ENCODE data around the gene HAAO. TPM values are rescaled to one million over a fixed set of nuclear protein-coding genes. Genes with fewer than 3 reads are reported as not detected.

The HAAO gene
- total and polyA plus RNA-seq, 2 donors (not counting 3 experiments of a cell fraction or from before 2014, with no cell fraction given), result 0.82 to 1.1 TPM

GRCh38 chr2:42748840-42749239, 43.5 kb downstream of the HAAO start:
- Histone ChIP-seq H3K27me3 (ENCODE audit: control insufficient read depth in 2 of 2, insufficient read depth in 2 of 2, low read length in 2 of 2) (no peaks in the 10 kb centered on the region), H3K27ac (ENCODE audit: insufficient read depth, low read depth, low read length) (no peak overlapping the region), H3K4me3 (replicated peaks in 1 of 3; ENCODE audit: insufficient read depth in 1 of 3, low read depth in 1 of 3, low read length in 3 of 3) (no peak overlapping the region), H3K4me1 (ENCODE audit: control insufficient read depth, extremely low read depth, insufficient read depth, low read length) (no peaks in the 10 kb centered on the region), H4K20me1 (replicated peaks; ENCODE audit: control insufficient read depth, extremely low read depth, insufficient read depth, low read length) (no peaks in the 10 kb centered on the region), H3K9me3 (replicated peaks; ENCODE audit: control insufficient read depth, insufficient read depth, low read length) (no peaks in the 10 kb centered on the region), H3K4me2 (ENCODE audit: insufficient read depth, low read length) (no peak overlapping the region), H3K9me1 (replicated peaks; ENCODE audit: control insufficient read depth, extremely low read depth, insufficient read depth, low read length) (no peaks in the 10 kb centered on the region), H3K79me2 (ENCODE audit: control insufficient read depth, insufficient read depth, low read length) (no peaks in the 10 kb centered on the region), H2AFZ (ENCODE audit: low read depth, low read length) (no peak overlapping the region), H3K9ac (replicated peaks; ENCODE audit: extremely low read depth, insufficient read depth, low read length) (no peak overlapping the region), H3K36me3 (ENCODE audit: control insufficient read depth in 2 of 2, extremely low read depth in 1 of 2, insufficient read depth in 2 of 2, low read length in 2 of 2) (peaks cover 0 to 2% of the 10 kb centered on the region in 2 experiments)
- BruUV-seq (replicated peaks), result no TSS peak
- ChIA-PET POLR2A (no interaction called here), CTCF (no interaction called here)
- DNase-seq (ENCODE audit: low read depth, low spot score), result no peak
- intact Hi-C loops (cut with micrococcal nuclease), result no loop called here
- FAIRE-seq, result peak; percentile 33
- dilution Hi-C loops (cut with MboI; ENCODE audit: extremely low pct_ligation_motif_present, low sequenced_read_pairs), result no loop called here
- TF ChIP-seq MAX (IDR thresholded peaks at IDR 0.05; ENCODE audit: insufficient read depth, insufficient read length) (no peak), CTCF (IDR thresholded peaks at IDR 0.05; ENCODE audit: extremely low read depth in 1 of 2, insufficient read depth in 1 of 2, low read depth in 1 of 2, low read length in 2 of 2) (no peak), JUN (IDR thresholded peaks at IDR 0.05; ENCODE audit: borderline replicate concordance, insufficient read depth, insufficient read length, low read depth) (no peak), POLR2AphosphoS5 (IDR thresholded peaks at IDR 0.05; ENCODE audit: insufficient read depth, low read depth, low read length) (no peak)

GRCh38 chr2:42747422-42747821, 45.0 kb downstream of the HAAO start:
- no peak for FAIRE-seq
- POLR2A ChIA-PET, result no interaction called here
- dilution Hi-C loops (cut with MboI; ENCODE audit: extremely low pct_ligation_motif_present, low sequenced_read_pairs), result no loop called here

More at GRCh38 chr2:42747422-42747821, 45.0 kb downstream of the HAAO start:
- CTCF ChIA-PET, result no interaction called here
- Histone ChIP-seq H3K27me3 (ENCODE audit: control insufficient read depth in 2 of 2, insufficient read depth in 2 of 2, low read length in 2 of 2) (no peaks in the 10 kb centered on the region), H4K20me1 (replicated peaks; ENCODE audit: control insufficient read depth, extremely low read depth, insufficient read depth, low read length) (no peaks in the 10 kb centered on the region), H3K36me3 (ENCODE audit: control insufficient read depth in 2 of 2, extremely low read depth in 1 of 2, insufficient read depth in 2 of 2, low read length in 2 of 2) (no peaks in the 10 kb centered on the region), H3K9me3 (replicated peaks; ENCODE audit: control insufficient read depth, insufficient read depth, low read length) (no peaks in the 10 kb centered on the region), H3K4me2 (ENCODE audit: insufficient read depth, low read length) (no peak overlapping the region), H3K9ac (replicated peaks; ENCODE audit: extremely low read depth, insufficient read depth, low read length) (no peak overlapping the region), H3K4me1 (ENCODE audit: control insufficient read depth, extremely low read depth, insufficient read depth, low read length) (no peaks in the 10 kb centered on the region), H3K4me3 (replicated peaks in 1 of 3; ENCODE audit: insufficient read depth in 1 of 3, low read depth in 1 of 3, low read length in 3 of 3) (no peak overlapping the region), H3K79me2 (ENCODE audit: control insufficient read depth, insufficient read depth, low read length) (no peaks in the 10 kb centered on the region), H2AFZ (ENCODE audit: low read depth, low read length) (no peak overlapping the region), H3K27ac (ENCODE audit: insufficient read depth, low read depth, low read length) (no peak overlapping the region), H3K9me1 (replicated peaks; ENCODE audit: control insufficient read depth, extremely low read depth, insufficient read depth, low read length) (no peaks in the 10 kb centered on the region)
- no TSS peak for BruUV-seq (replicated peaks)
- no peak for DNase-seq (ENCODE audit: low read depth, low spot score)
- TF ChIP-seq CTCF (IDR thresholded peaks at IDR 0.05; ENCODE audit: extremely low read depth in 1 of 2, insufficient read depth in 1 of 2, low read depth in 1 of 2, low read length in 2 of 2), result no peak
- no peak for TF ChIP-seq FOS (IDR thresholded peaks at IDR 0.05; ENCODE audit: borderline replicate concordance, insufficient read depth, low read length)
- no peak for TF ChIP-seq POLR2A (IDR thresholded peaks at IDR 0.05; ENCODE audit: low read depth, low read length)
- TF ChIP-seq MYC (IDR thresholded peaks at IDR 0.05; ENCODE audit: low read depth, low read length), result no peak
- TF ChIP-seq MAX (IDR thresholded peaks at IDR 0.05; ENCODE audit: insufficient read depth, insufficient read length), result no peak
- TF ChIP-seq EZH2 (IDR thresholded peaks at IDR 0.05; ENCODE audit: borderline replicate concordance, low read depth, low read length, severe bottlenecking), result no peak
- no peak for TF ChIP-seq JUN (IDR thresholded peaks at IDR 0.05; ENCODE audit: borderline replicate concordance, insufficient read depth, insufficient read length, low read depth)
- TF ChIP-seq POLR2AphosphoS5 (IDR thresholded peaks at IDR 0.05; ENCODE audit: insufficient read depth, low read depth, low read length), result no peak
- TF ChIP-seq GATA2 (IDR thresholded peaks at IDR 0.05; ENCODE audit: insufficient read depth, insufficient read length, low read depth, low read length), result no peak
- intact Hi-C loops (cut with micrococcal nuclease), result no loop called here
